ENCODE data around the gene PCDHB11.
"Not testable (repeated sequence)": the region's sequence is repeated elsewhere in the genome, so short reads cannot be mapped to it uniquely, and the experiment has no call there.

Gene PCDHB11

GRCh38 chr5:141245250-141245717, 45.9 kb downstream of the PCDHB11 start, which contains the start of gene PCDHB15:
TSS of gene PCDHB15 (plus strand) at chr5:141245395. CDS start at chr5:141245579, 184 bp downstream.
- no peak for DNase-seq (ENCODE audit: extremely low spot score)
- ChIA-PET CTCF (interaction anchor here (0.9 to 1.6 kb wide), 4 partner anchors 10 to 319 kb away, joined by 3 to 4 read pairs (median 3); partner anchors contain the start of genes PCDHB11 and PCDHGA10), POLR2A (no interaction called here)
- TF ChIP-seq, protein P1, sequence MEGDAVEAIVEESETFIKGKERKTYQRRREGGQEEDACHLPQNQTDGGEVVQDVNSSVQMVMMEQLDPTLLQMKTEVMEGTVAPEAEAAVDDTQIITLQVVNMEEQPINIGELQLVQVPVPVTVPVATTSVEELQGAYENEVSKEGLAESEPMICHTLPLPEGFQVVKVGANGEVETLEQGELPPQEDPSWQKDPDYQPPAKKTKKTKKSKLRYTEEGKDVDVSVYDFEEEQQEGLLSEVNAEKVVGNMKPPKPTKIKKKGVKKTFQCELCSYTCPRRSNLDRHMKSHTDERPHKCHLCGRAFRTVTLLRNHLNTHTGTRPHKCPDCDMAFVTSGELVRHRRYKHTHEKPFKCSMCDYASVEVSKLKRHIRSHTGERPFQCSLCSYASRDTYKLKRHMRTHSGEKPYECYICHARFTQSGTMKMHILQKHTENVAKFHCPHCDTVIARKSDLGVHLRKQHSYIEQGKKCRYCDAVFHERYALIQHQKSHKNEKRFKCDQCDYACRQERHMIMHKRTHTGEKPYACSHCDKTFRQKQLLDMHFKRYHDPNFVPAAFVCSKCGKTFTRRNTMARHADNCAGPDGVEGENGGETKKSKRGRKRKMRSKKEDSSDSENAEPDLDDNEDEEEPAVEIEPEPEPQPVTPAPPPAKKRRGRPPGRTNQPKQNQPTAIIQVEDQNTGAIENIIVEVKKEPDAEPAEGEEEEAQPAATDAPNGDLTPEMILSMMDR (IDR thresholded peaks at IDR 0.05; ENCODE audit: control extremely low read depth, extremely low read depth, low read depth, missing control alignments): no peak

DNA sequence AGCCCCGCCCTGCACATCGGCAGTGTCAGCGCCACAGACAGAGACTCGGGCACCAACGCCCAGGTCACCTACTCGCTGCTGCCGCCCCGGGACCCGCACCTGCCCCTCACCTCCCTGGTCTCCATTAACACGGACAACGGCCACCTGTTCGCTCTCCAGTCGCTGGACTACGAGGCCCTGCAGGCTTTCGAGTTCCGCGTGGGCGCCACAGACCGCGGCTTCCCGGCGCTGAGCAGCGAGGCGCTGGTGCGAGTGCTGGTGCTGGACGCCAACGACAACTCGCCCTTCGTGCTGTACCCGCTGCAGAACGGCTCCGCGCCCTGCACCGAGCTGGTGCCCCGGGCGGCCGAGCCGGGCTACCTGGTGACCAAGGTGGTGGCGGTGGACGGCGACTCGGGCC, 47.5 kb downstream of the PCDHB11 start:
- POLR2A ChIA-PET; DNase-seq (ENCODE audit: extremely low spot score); CTCF ChIA-PET: not testable (repeated sequence)

DNA sequence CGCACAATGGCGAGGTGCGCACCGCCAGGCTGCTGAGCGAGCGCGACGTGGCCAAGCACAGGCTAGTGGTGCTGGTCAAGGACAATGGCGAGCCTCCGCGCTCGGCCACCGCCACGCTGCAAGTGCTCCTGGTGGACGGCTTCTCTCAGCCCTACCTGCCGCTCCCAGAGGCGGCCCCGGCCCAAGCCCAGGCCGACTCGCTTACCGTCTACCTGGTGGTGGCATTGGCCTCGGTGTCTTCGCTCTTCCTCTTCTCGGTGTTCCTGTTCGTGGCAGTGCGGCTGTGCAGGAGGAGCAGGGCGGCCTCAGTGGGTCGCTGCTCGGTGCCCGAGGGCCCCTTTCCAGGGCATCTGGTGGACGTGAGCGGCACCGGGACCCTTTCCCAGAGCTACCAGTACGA, 48.0 kb downstream of the PCDHB11 start:
- POLR2A ChIA-PET; CTCF ChIA-PET; DNase-seq (ENCODE audit: extremely low spot score): not testable (repeated sequence)

DNA sequence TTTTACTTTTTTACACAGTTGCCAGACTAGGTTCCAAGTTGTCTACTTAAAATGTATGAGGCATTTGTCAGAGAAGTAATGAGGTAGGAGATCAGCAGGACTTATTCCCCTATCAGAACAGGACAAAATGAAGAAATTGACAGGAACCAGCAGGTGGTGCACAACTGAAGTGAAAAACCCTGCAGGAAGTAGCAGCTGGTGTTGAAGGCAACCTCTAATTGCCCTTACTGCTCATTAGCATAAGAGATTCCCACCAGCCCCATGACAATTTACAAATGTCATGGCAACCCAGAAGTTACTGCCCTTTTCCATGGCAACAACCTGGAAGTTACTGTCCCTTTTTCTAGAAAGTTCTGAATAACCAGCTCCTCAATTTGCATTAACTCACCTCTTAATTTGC, 51.1 kb downstream of the PCDHB11 start:
- DNase-seq (ENCODE audit: extremely low spot score): no peak
- CTCF ChIA-PET: interaction anchor here (1.1 kb wide), 1 partner anchor 12 kb away, joined by 4 read pairs; no protein-coding TSS in a partner anchor
- TF ChIP-seq, protein P1 (IDR thresholded peaks at IDR 0.05; ENCODE audit: control extremely low read depth, extremely low read depth, low read depth, missing control alignments): no peak
- POLR2A ChIA-PET: no interaction called here

Data from GM10248 (cell line).